ENCODE results near the gene POMT2. TPM values are rescaled to one million over a fixed set of nuclear protein-coding genes. Genes with fewer than 3 reads are reported as not detected.
"Not testable (repeated sequence)": the region's sequence is repeated elsewhere in the genome, so short reads cannot be mapped to it uniquely, and the experiment has no call there.

POMT2 gene
- total RNA-seq, 2 donors from 2014 or later = 9.7 to 11.5 TPM

DNA sequence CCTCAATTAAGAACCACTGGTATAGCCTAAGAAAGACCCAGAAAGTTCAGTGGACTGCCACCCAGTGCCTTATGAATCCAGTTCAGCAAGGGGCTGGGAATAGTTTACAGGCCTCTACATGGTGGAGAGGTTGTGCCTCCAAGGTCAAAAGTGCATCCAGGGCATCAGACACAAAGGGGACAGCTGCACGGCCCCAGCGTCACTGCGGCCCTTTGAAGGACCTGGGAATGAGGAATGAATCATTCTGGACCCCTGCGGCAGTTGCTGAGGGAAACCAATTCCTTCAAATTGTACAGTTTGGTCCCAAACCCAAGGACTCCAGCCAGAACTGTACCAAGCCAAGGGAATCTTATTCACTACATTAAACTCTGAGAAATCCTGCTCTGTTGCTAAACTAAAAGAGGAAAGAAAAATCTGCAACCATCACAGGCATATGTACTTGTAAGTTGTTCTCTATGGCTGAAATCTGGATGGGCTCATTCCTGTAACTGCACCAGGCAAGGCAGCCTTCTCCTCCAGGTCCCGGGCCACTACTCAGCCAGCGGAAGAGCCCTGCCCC, 38.8 kb downstream of the POMT2 start:
- TF ChIP-seq, protein P1, sequence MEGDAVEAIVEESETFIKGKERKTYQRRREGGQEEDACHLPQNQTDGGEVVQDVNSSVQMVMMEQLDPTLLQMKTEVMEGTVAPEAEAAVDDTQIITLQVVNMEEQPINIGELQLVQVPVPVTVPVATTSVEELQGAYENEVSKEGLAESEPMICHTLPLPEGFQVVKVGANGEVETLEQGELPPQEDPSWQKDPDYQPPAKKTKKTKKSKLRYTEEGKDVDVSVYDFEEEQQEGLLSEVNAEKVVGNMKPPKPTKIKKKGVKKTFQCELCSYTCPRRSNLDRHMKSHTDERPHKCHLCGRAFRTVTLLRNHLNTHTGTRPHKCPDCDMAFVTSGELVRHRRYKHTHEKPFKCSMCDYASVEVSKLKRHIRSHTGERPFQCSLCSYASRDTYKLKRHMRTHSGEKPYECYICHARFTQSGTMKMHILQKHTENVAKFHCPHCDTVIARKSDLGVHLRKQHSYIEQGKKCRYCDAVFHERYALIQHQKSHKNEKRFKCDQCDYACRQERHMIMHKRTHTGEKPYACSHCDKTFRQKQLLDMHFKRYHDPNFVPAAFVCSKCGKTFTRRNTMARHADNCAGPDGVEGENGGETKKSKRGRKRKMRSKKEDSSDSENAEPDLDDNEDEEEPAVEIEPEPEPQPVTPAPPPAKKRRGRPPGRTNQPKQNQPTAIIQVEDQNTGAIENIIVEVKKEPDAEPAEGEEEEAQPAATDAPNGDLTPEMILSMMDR (IDR thresholded peaks at IDR 0.05) = no peak
- H3K27ac ChIP-seq = no peak overlapping the region
- H3K4me3 ChIP-seq = no peak overlapping the region
- H3K9me3 ChIP-seq = no peaks in the 10 kb centered on the region
- DNase-seq (ENCODE audit: low spot score) = no peak
- H3K4me1 ChIP-seq = no peaks in the 10 kb centered on the region
- H3K27me3 ChIP-seq = no peaks in the 10 kb centered on the region
- H3K36me3 ChIP-seq = peaks cover 77% of the 10 kb centered on the region

DNA sequence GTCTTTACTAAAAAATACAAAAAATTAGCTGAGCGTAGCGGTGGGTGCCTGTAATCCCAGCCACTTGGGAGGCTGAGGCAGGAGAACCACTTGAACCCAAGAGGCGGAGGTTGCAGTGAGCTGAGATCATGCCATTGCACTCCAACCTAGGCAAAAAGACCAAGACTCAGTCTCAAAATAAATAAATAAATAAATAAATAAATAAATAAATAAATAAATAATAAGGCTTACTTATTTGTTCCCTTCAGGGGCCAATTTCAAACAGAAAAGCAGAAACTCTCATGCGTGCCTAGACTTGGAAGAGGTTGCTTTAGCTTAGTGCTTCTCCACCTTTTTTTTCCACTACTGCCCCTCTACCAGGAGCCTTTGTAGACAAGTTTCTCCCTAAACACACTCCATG, 39.8 kb downstream of the POMT2 start:
- not testable (repeated sequence) for DNase-seq (ENCODE audit: low spot score); H3K27me3 ChIP-seq; H3K9me3 ChIP-seq; H3K4me1 ChIP-seq; H3K4me3 ChIP-seq; H3K27ac ChIP-seq
- peaks cover 73% of the 10 kb centered on the region for H3K36me3 ChIP-seq

DNA sequence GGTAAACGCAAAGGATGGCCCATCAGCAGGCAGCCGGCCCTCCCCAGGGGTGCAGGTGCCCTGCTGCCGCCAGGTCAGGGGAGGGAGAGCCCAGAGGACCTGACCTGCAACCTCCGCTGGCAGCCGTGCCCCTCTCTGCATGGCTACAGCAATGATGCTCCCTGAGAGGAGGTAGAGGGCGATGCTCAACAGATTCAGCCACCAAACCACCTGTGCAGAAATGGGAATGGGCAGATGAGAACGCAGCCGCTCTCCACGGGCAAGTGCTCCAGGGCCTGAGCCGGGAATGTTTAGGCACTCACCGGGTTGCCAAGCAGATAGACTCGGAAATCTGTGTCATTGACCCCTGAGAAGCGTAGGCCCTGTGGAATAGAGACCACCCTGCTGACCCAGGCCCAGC, 41.0 kb downstream of the POMT2 start:
- H3K27ac ChIP-seq = no peak overlapping the region
- H3K9me3 ChIP-seq = no peaks in the 10 kb centered on the region
- H3K27me3 ChIP-seq = no peaks in the 10 kb centered on the region
- no peaks in the 10 kb centered on the region for H3K4me1 ChIP-seq
- TF ChIP-seq, protein P1 (IDR thresholded peaks at IDR 0.05) = no peak
- H3K4me3 ChIP-seq = no peak overlapping the region
- peaks cover 61% of the 10 kb centered on the region for H3K36me3 ChIP-seq
- no peak for DNase-seq (ENCODE audit: low spot score)

DNA sequence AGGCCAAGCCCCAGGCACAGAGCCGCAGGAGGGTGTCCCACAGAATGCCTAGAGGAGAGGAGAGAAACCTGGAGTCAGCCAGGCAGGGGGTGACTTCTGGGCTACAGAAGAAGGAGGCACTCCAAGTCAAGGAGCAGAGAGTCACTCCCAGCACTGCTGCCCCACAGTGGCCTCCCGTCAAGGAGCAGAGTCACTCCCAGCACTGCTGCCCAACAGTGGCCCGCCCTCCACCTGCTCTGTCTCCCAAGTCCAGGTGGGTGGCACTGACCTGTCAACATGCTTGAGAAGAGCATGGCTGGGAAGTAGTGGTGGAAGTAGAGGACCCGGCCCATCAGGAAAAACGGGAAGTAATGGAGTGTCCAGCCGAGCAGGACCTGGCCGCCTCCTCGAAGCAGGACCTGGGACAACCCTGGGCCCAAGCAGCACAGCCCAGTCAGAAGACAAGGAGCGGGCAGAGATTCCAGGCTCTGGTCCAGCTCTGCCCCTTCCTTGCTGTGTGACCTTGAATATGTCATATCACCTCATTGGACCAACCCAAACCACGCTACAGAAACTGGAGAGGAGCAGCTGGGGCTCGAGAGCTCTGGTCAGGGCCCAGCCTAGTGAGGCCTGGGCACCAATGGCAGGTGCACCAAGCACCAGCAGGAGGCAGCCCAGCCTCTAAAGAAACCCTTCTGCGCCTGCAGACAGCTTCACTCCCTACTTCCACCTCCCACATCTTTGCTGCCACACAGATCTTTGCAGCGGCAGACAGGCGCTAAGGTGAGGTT, 42.0 kb downstream of the POMT2 start:
- H3K9me3 ChIP-seq = peaks cover 0 to 2% of the 10 kb centered on the region in 2 donors
- H3K4me3 ChIP-seq = no peak overlapping the region
- H3K27ac ChIP-seq = no peak overlapping the region
- DNase-seq (ENCODE audit: low spot score) = no peak
- no peaks in the 10 kb centered on the region for H3K27me3 ChIP-seq
- no peaks in the 10 kb centered on the region for H3K4me1 ChIP-seq
- TF ChIP-seq, protein P1 (IDR thresholded peaks at IDR 0.05) = no peak
- H3K36me3 ChIP-seq = peaks cover 50% of the 10 kb centered on the region

DNA sequence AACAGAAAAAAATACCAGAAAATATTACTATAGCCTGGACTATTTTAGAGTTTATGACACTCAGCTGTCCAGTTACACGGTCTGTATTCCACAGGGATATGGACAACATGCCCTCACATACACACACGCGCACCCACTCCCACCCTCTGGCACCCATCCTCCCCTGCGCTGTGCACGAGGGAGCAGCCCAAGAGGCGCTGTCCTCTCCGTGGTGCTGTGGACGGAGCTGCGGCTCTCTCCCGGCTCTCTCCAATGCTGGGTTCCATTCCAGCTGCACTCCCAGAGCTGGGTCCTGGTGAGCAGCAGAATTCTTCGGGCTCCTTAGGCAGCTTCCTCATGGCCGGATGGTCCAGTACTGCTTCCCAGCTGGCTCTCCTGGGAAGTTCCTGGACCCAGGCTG, 43.7 kb downstream of the POMT2 start:
- H3K4me3 ChIP-seq = no peak overlapping the region
- H3K27me3 ChIP-seq = no peaks in the 10 kb centered on the region
- H3K9me3 ChIP-seq = peaks cover 0 to 6% of the 10 kb centered on the region in 2 donors
- DNase-seq (ENCODE audit: low spot score) = no peak
- H3K27ac ChIP-seq = no peak overlapping the region
- peaks cover 42% of the 10 kb centered on the region for H3K36me3 ChIP-seq
- H3K4me1 ChIP-seq = no peaks in the 10 kb centered on the region
- TF ChIP-seq, protein P1 (IDR thresholded peaks at IDR 0.05) = no peak

DNA sequence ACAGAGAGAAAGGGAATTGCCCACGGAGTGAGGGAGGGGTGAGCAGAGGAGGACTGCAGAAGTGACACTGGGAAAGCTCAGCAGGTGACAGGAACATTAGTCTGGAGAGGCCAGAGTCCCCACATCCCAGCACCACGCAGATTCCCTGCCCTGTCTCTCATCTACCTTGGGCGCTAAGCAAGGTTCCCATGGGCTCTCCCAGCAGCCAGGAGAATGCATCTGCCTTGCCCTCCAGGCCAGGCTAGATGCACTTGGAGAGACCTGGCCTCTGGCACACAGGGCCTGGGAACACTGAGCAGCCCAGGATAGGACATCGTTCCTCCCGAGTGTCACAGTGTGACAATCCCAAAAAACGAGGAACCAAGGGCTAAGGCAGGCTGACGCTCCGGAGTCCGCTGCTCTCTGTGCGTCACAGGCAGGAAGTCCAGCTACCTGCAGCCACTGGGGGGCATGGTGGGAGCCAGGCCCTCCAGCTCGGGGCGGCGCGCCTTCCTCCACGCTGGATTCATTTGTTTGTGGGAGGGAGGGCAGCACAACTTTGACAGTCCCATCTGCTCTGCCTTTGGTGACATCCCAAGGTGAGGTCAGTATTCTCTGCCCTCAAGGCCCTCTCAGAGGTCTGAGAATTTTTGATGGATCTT, 44.3 kb downstream of the POMT2 start:
- TF ChIP-seq, protein P1 (IDR thresholded peaks at IDR 0.05) = no peak
- no peak for DNase-seq (ENCODE audit: low spot score)
- Histone ChIP-seq H3K4me3 (no peak overlapping the region), H3K9me3 (peaks cover 0 to 6% of the 10 kb centered on the region in 2 donors), H3K36me3 (peaks cover 42% of the 10 kb centered on the region), H3K4me1 (no peaks in the 10 kb centered on the region), H3K27ac (no peak overlapping the region), H3K27me3 (no peaks in the 10 kb centered on the region)

Data from right atrium auricular region (tissue), 2 donors.